DMS 273 (cell line): Measurements from ENCODE around the gene OLFM1.

Experiments
- DNase-seq: peaks from one replicate; lab custom pipeline; 2025; ENCODE audit not compliant: unreplicated experiment; lab: John Stamatoyannopoulos, UW

The OLFM1 gene

DNA sequence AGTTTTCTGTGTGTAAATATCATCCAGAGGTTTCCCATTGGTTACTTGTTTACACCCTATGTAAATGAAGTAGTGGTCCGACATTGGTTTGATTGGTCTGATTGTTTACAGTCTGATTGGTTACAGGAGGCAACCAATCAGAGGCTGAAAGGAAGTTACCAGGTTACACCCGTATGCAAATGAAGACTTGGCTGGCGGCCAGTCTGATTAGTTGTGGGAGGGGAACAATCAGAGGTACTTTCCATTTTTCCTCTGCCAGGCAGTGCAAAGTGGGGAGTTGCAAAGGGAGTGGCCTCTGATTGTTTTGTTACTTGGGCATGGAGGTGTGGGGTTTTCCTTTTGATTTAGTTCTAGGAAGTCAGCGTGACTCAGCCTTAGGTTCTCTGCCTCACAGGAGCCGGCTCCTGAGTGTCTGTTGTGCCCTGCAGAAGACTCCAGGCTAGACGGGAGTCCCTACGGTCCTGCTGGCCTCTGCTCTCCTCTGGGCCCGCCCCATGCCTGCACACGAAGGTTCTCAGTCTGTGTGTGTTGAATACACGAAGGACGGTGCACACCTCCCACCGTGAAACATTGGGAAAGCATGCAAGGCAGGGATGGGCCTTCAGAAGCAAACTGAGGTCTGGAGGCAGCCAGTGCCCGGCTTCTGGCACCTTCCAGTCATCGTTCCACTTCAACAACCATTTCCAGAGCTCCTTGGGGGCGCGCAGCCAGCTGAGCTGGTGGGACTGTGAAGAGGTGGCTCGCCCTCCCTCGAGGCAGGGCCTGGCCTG is 42.9 kb downstream of the OLFM1 start:
- peak; percentile 77 for DNase-seq

- no peak for DNase-seq
These were observed 44.0 kb downstream of the OLFM1 start for GRCh38 chr9:135131488-135131887.

- DNase-seq, result no peak
These were observed 44.5 kb downstream of the OLFM1 start for GRCh38 chr9:135132008-135132407.

GRCh38 chr9:135134268-135135022 is 47.0 kb downstream of the OLFM1 start:
- DNase-seq, result peak; percentile 88

- peak; percentile 32 for DNase-seq
These were observed 47.9 kb downstream of the OLFM1 start for GRCh38 chr9:135135171-135135928.

GRCh38 chr9:135135929-135136315 is 48.5 kb downstream of the OLFM1 start:
- no peak for DNase-seq

GRCh38 chr9:135136481-135136880 is 49.0 kb downstream of the OLFM1 start:
- peak; percentile 95 for DNase-seq

GRCh38 chr9:135136991-135137832 is 49.7 kb downstream of the OLFM1 start:
- DNase-seq, result peak; percentile 89

GRCh38 chr9:135138078-135138855 is 50.8 kb downstream of the OLFM1 start:
- DNase-seq, result peak; percentile 48

GRCh38 chr9:135139366-135139959 is 52.0 kb downstream of the OLFM1 start:
- peak; percentile 36 for DNase-seq

DNA sequence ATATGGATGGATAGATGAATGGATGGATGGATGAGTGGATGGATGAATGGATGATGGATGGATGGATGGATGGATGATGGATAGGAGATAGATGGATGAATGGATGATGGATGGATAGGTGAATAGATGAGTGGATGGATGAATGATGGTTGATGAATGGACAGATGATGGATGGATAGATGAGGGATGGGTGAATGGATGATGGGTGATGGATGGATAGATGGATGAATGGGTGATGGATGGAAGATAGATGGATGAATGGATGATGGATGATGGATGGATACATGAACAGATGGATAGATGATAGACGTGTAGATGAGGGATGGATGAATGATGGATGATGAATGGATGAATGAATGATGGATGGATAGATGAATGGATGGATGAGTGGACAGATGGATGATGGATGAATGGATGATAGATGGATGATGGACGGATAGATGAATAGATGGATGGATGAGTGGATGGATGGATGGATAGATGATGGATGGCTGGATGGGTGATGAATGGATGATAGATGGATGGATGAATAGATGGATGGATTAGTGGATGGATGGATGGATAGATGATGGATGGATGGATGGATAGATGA is 53.8 kb downstream of the OLFM1 start:
- no peak for DNase-seq

DNA sequence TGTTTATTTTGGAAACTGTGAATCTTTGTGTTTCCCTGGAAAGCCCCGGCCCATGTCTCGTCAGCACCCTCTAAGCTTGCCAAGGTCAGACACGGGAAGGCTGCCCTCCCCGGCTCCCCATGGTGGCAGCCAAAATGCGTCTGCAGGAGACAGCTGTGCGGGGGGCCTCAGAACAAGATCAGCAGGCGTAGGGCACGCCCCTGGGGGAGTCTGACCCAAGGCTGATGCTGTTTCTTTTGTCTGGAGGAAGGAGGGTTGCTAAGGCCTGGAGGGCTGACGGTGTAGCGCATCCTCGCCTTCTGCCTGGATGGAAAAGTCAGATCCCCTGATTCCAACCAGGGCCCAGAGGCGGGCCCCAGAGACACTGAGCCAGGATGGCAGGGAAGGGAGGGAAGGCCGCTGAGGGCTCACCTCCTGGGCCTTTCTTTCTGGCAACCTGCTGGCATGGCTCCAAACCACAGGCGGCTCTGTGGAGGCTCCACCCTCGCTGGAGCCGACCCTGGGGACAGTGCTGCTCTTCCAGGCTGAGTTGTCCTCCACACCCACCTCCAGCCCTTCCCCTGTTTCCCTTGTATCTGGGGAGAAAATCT is 57.2 kb downstream of the OLFM1 start:
- peak; percentile 73 for DNase-seq

- no peak for DNase-seq
These were observed 57.8 kb downstream of the OLFM1 start for GRCh38 chr9:135145312-135145711.

- DNase-seq, result no peak
These were observed 58.8 kb downstream of the OLFM1 start for GRCh38 chr9:135146241-135146640.

DNA sequence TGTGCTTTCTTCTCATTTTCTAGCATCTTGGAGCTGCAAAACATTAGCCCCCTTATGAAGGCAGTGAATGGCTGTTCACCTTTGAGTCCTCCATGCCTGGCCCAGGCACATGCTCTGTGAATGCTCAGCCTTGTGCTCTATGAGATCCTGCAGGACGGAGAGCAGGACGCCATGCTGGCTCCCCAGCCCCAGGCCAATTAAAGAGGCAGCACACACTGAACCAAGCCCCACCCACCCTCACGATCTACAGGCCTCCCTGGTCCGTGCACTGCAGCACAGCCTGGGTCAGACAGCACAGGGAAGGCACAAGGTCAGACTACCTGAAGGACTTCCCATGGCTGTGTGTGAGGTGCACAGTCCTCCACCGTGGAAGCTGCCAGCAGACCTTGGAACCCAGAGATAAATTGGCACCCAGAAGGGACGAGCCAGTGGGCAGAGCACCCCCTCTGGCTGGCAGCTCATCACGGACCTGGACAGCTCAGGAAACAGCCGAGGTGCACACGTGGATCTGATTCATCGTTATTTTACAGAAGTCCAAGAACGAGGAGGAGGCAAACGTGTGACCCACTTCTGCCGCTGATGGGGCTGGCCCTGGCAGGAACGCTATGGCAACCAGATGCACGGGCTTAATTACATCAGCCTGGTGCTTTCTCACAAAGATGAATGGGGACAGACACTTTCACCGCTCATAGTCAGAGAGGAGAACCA is 59.5 kb downstream of the OLFM1 start:
- DNase-seq, result peak; percentile 91

GRCh38 chr9:135147474-135147805 is 60.0 kb downstream of the OLFM1 start:
- peak; percentile 92 for DNase-seq

DNA sequence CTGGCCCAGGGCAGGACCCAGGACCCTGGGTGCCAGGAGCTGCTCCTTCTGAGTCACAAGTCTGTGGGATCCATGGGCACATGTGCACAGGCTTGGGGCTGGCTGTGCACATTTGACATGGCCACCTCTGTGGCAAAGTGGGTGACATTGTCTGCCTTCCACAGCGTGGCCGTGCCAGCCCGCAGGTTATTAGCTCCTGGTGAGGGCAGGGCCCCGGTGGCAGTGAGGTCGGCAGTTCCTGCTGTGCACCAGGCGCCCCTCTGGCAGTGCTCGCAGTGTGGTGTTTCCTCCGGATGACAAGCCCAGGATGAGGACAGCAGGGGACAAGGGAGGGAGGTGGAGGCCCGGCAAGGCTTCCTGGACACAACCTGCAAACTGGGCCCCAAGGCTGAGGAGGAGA is 60.5 kb downstream of the OLFM1 start:
- no peak for DNase-seq

GRCh38 chr9:135148386-135148785 is 60.9 kb downstream of the OLFM1 start:
- no peak for DNase-seq
